Activated B cell treated with CpG ODN at 0.5 μM for 24 hours (primary cell): ENCODE measurements around the gene ZFHX3. TPM values are rescaled to one million over a fixed set of nuclear protein-coding genes. Genes with fewer than 3 reads are reported as not detected.

ENCODE experiments used
- ATAC-seq: fragments of 200-7000 bp; cut with Tn5 transposase; one replicate; pipeline ENCODE4 v1.10.0; 2021; ENCODE audit warnings: low read depth, mild to moderate bottlenecking, moderate library complexity
- CTCF ChIA-PET: fragments of 350-600 bp; sonication (Branson Sonifier 250); formaldehyde crosslinking; loops from one replicate; lab custom pipeline; 2021; ENCODE audit warnings: antibody characterized with exemption; lab: Charles Lee
- POLR2A ChIA-PET: fragments of 350-600 bp; sonication (Branson Sonifier 250); formaldehyde crosslinking; loops from one replicate; lab custom pipeline; 2021; ENCODE audit warnings: antibody characterized with exemption; lab: Charles Lee
- DNase-seq: peaks from one replicate; pipeline ENCODE4 v3.0.0; 2022
- H3K27ac Mint-ChIP-seq: one replicate; pipeline ENCODE4 v1.8.0; 2020; ENCODE audit warnings: mixed read lengths
- H3K27me3 Mint-ChIP-seq: one replicate; pipeline ENCODE4 v1.8.0; 2021; ENCODE audit warnings: mixed read lengths
- H3K36me3 Mint-ChIP-seq: one replicate; pipeline ENCODE4 v1.8.0; 2021; ENCODE audit warnings: low read depth, mixed read lengths
- H3K4me1 Mint-ChIP-seq: one replicate; pipeline ENCODE4 v1.8.0; 2021; ENCODE audit warnings: mixed read lengths
- H3K4me3 Mint-ChIP-seq: one replicate; pipeline ENCODE4 v1.8.0; 2020; ENCODE audit warnings: mild to moderate bottlenecking, mixed read lengths
- H3K9me3 Mint-ChIP-seq: one replicate; pipeline ENCODE4 v1.8.0; 2020; ENCODE audit warnings: mixed read lengths
- CTCF ChIP-seq: fragments of 200-600 bp; IDR thresholded peaks from one replicate; pipeline ENCODE4 v1.8.0; 2022; ENCODE audit warnings: antibody characterized with exemption, mild to moderate bottlenecking
- intact Hi-C: fragments of 100-400 bp; cut with micrococcal nuclease; formaldehyde crosslinking; loops from one replicate; pipeline ENCODE4 v1.15.1; 2024
- total RNA-seq: library from RNA; stranded (reverse); gene quantifications from 2 replicates; pipeline ENCODE4 v1.2.3, GENCODE V29; 2022

Gene ZFHX3
- total RNA-seq, 1 donor from 2014 or later: 9.2 TPM

GRCh38 chr16:73043828-73044467 is 4.0 kb downstream of the ZFHX3 start:
- no peak for TF ChIP-seq CTCF
- Mint-ChIP-seq H3K27me3 (peaks cover under 1% of the 10 kb centered on the region), H3K4me3 (no peak overlapping the region), H3K27ac (no peak overlapping the region), H3K36me3 (no peaks in the 10 kb centered on the region), H3K4me1 (peaks cover 15% of the 10 kb centered on the region), H3K9me3 (no peaks in the 10 kb centered on the region)
- DNase-seq (no peak), ATAC-seq (no peak)
- intact Hi-C loops: no loop called here
- ChIA-PET POLR2A (no interaction called here), CTCF (no interaction called here)

- CTCF ChIA-PET: no interaction called here
- H3K9me3 Mint-ChIP-seq: no peaks in the 10 kb centered on the region
- peaks cover 1% of the 10 kb centered on the region for H3K27me3 Mint-ChIP-seq
- POLR2A ChIA-PET: no interaction called here
- H3K36me3 Mint-ChIP-seq: no peaks in the 10 kb centered on the region
- DNase-seq (no peak), ATAC-seq (no peak)
- no peak overlapping the region for H3K27ac Mint-ChIP-seq
- TF ChIP-seq CTCF: no peak
- intact Hi-C loops: no loop called here
- peaks cover 9% of the 10 kb centered on the region for H3K4me1 Mint-ChIP-seq
- no peak overlapping the region for H3K4me3 Mint-ChIP-seq
Measured at GRCh38 chr16:73042807-73043206, 5.1 kb downstream of the ZFHX3 start.

GRCh38 chr16:73041676-73042075 is 6.3 kb downstream of the ZFHX3 start:
- Mint-ChIP-seq H3K27me3 (peaks cover 4% of the 10 kb centered on the region), H3K9me3 (no peaks in the 10 kb centered on the region), H3K4me1 (peaks cover 13% of the 10 kb centered on the region), H3K4me3 (no peak overlapping the region), H3K36me3 (no peaks in the 10 kb centered on the region), H3K27ac (no peak overlapping the region)
- ATAC-seq: no peak
- POLR2A ChIA-PET: no interaction called here
- intact Hi-C loops: no loop called here
- DNase-seq: no peak
- no peak for TF ChIP-seq CTCF
- CTCF ChIA-PET: no interaction called here

GRCh38 chr16:73040735-73041402 is 7.1 kb downstream of the ZFHX3 start:
- peaks cover 9% of the 10 kb centered on the region for H3K27me3 Mint-ChIP-seq
- POLR2A ChIA-PET: no interaction called here
- no peaks in the 10 kb centered on the region for H3K9me3 Mint-ChIP-seq
- no peaks in the 10 kb centered on the region for H3K36me3 Mint-ChIP-seq
- H3K4me1 Mint-ChIP-seq: peaks cover 19% of the 10 kb centered on the region
- intact Hi-C loops: no loop called here
- no peak for DNase-seq
- ATAC-seq: no peak
- no peak overlapping the region for H3K27ac Mint-ChIP-seq
- no peak overlapping the region for H3K4me3 Mint-ChIP-seq
- TF ChIP-seq CTCF: no peak
- CTCF ChIA-PET: no interaction called here

- intact Hi-C loops: no loop called here
- CTCF ChIA-PET: no interaction called here
- Mint-ChIP-seq H3K4me1 (peaks cover 20% of the 10 kb centered on the region), H3K27me3 (peaks cover 13% of the 10 kb centered on the region), H3K9me3 (no peaks in the 10 kb centered on the region), H3K4me3 (no peak overlapping the region), H3K36me3 (no peaks in the 10 kb centered on the region), H3K27ac (no peak overlapping the region)
- no peak for ATAC-seq
- no peak for TF ChIP-seq CTCF
- DNase-seq: no peak
- POLR2A ChIA-PET: no interaction called here
Measured at GRCh38 chr16:73040136-73040535, 7.8 kb downstream of the ZFHX3 start.
